Loucy (cell line): Measurements from ENCODE around the gene PKNOX2.

Experiments used
- EZH2phosphoT487 ChIP-seq: fragments of 200-600 bp; IDR thresholded peaks from 2 replicates; pipeline ENCODE4 v1.6.1; 2018; ENCODE audit warnings: antibody characterized with exemption, mild to moderate bottlenecking, moderate library complexity, borderline replicate concordance
- TF ChIP-seq, protein P1 (sequence below): fragments of 200-600 bp; sonication (generic); conservative IDR thresholded peaks from 2 replicates; pipeline ENCODE4 v1.5.1; 2014; ENCODE audit warnings: mild to moderate bottlenecking, antibody characterized with exemption, low read length

DNA sequence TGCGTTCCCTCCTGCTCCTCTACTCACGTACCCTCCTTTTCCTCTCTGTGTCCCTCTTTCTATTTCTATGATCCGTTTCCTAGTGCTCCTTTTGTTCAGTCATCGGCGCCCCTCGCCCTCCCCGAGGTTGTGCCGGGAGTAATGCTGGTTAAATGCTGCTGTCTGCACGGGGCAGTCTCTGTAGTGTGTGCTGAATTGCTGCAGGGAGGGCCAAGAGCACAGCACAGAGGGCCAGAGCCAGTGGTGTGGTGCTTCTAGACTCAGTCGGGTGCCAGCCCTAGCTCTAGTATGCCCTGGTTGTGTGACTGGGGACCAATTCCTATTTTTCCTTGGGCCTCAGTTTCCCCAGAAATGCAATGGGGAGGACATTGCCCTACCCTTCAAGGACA lies 98.3 kb downstream of the PKNOX2 start:
- TF ChIP-seq, protein P1, sequence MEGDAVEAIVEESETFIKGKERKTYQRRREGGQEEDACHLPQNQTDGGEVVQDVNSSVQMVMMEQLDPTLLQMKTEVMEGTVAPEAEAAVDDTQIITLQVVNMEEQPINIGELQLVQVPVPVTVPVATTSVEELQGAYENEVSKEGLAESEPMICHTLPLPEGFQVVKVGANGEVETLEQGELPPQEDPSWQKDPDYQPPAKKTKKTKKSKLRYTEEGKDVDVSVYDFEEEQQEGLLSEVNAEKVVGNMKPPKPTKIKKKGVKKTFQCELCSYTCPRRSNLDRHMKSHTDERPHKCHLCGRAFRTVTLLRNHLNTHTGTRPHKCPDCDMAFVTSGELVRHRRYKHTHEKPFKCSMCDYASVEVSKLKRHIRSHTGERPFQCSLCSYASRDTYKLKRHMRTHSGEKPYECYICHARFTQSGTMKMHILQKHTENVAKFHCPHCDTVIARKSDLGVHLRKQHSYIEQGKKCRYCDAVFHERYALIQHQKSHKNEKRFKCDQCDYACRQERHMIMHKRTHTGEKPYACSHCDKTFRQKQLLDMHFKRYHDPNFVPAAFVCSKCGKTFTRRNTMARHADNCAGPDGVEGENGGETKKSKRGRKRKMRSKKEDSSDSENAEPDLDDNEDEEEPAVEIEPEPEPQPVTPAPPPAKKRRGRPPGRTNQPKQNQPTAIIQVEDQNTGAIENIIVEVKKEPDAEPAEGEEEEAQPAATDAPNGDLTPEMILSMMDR, result no peak
- TF ChIP-seq EZH2phosphoT487, result no peak
